HCT116 (cell line): ENCODE data around the gene TMEM132D. TPM values are rescaled to one million over a fixed set of nuclear protein-coding genes. Genes with fewer than 3 reads are reported as not detected.

ENCODE experiments used
- ATAC-seq: fragments of 200-7000 bp; cut with Tn5 transposase; 2 replicates; pipeline ENCODE4 v1.9.1; 2020; ENCODE audit warnings: mild to moderate bottlenecking, moderate library complexity
- BruUV-seq: library from RNA; stranded (reverse); fragments of 400-500 nt; replicated peaks from 2 replicates; lab custom pipeline; 2021; lab: Mats Ljungman, UMichigan
- CTCF ChIA-PET: fragments of 300-600 bp; sonication (Branson Sonifier 250); formaldehyde crosslinking; loops from one replicate; lab custom pipeline; 2021; ENCODE audit warnings: antibody characterized with exemption; lab: Charles Lee
- POLR2A ChIA-PET: fragments of 300-600, 350-600 bp; sonication (Branson Sonifier 250); formaldehyde crosslinking; loops from one replicate; lab custom pipeline; 2021; ENCODE audit warnings: antibody characterized with exemption; lab: Charles Lee
- RAD21 ChIA-PET, 2 experiments: fragments of 300-600 bp; sonication (Branson Sonifier 250); formaldehyde crosslinking; loops; one replicate each; lab custom pipeline; 2023; ENCODE audit warnings: low total read pairs in 2 of 2; ENCODE audit not compliant: uncharacterized antibody in 2 of 2, unreplicated experiment in 2 of 2, low non-redundant PET in 1 of 2; lab: Charles Lee
- DNase-seq: peaks from one replicate; pipeline ENCODE4 v3.0.0-alpha.2; 2010; ENCODE audit warnings: low read depth, low spot score
- H2AFZ ChIP-seq: fragments of 200-600 bp; shearing (Covaris generic), sonication (generic); 2 replicates; pipeline ENCODE4 v1.6.1; 2017; ENCODE audit warnings: low read depth, mixed run types, mixed read lengths, antibody characterized with exemption, low read length; ENCODE audit not compliant: poor library complexity, severe bottlenecking
- H3K27ac ChIP-seq: 2 replicates; pipeline ENCODE4 v1.5.1; 2012; ENCODE audit warnings: low read depth, low read length
- H3K27me3 ChIP-seq: fragments of 200-600 bp; sonication (generic); 2 replicates; pipeline ENCODE4 v1.6.1; 2016; ENCODE audit warnings: mixed run types, low read length, mixed read lengths; ENCODE audit not compliant: insufficient read depth
- H3K36me3 ChIP-seq, 2 experiments: fragments of 200-500 bp in 1 of 2; fragments of 200-600 bp in 1 of 2; sonication (Bioruptor generic) in 1 of 2; sonication (generic) in 1 of 2; 2 replicates each; pipeline versions ENCODE4 v1.5.1 to v1.6.1; 2014 to 2016; ENCODE audit warnings: low read length in 2 of 2, inconsistent platforms in 1 of 2, mixed read lengths in 1 of 2, mixed run types in 1 of 2; ENCODE audit not compliant: insufficient read depth in 2 of 2, control insufficient read depth in 1 of 2
- H3K4me1 ChIP-seq, 2 experiments: fragments of 200-600 bp in 1 of 2; sonication (generic) in 1 of 2; 2 replicates each; pipeline versions ENCODE4 v1.5.1 to v1.6.1; 2012 to 2017; ENCODE audit warnings: low read length in 2 of 2, inconsistent platforms in 1 of 2, mild to moderate bottlenecking in 1 of 2, mixed read lengths in 1 of 2, mixed run types in 1 of 2, moderate library complexity in 1 of 2; ENCODE audit not compliant: insufficient read depth in 2 of 2, control insufficient read depth in 1 of 2
- H3K4me2 ChIP-seq: fragments of 200-600 bp; sonication (generic); 2 replicates; pipeline ENCODE4 v1.6.1; 2017; ENCODE audit warnings: mixed run types, low read length, mixed read lengths
- H3K4me3 ChIP-seq, 2 experiments: fragments of 200-600 bp in 1 of 2; sonication (generic) in 1 of 2; replicated peaks in 1 of 2; 2 replicates each; pipeline ENCODE4 v1.5.1; 2011 to 2016; ENCODE audit warnings: low read length in 2 of 2, control low read depth in 1 of 2, low read depth in 1 of 2, mild to moderate bottlenecking in 1 of 2, mixed read lengths in 1 of 2, mixed run types in 1 of 2
- H3K79me2 ChIP-seq: fragments of 200-600 bp; sonication (generic); 2 replicates; pipeline ENCODE4 v1.6.1; 2017; ENCODE audit warnings: mild to moderate bottlenecking, mixed run types, low read length, moderate library complexity, mixed read lengths; ENCODE audit not compliant: insufficient read depth
- H3K9ac ChIP-seq: fragments of 200-600 bp; sonication (generic); 2 replicates; pipeline ENCODE4 v1.6.1; 2016; ENCODE audit warnings: low read length, mixed read lengths
- H3K9me2 ChIP-seq: fragments of 200-600 bp; sonication (generic), shearing (Covaris generic); 2 replicates; pipeline ENCODE4 v1.6.1; 2017; ENCODE audit warnings: mixed run types, mild to moderate bottlenecking, moderate library complexity; ENCODE audit not compliant: insufficient read depth
- H3K9me3 ChIP-seq, 2 experiments: fragments of 200-500 bp in 1 of 2; fragments of 200-600 bp in 1 of 2; sonication (Bioruptor generic) in 1 of 2; sonication (generic) in 1 of 2; 2 replicates each; pipeline ENCODE4 v1.6.1; 2014 to 2017; ENCODE audit warnings: low read length in 2 of 2, mixed read lengths in 2 of 2, inconsistent platforms in 1 of 2, low read depth in 1 of 2, mild to moderate bottlenecking in 1 of 2, mixed run types in 1 of 2, moderate library complexity in 1 of 2; ENCODE audit not compliant: control insufficient read depth in 1 of 2, insufficient read depth in 1 of 2
- H4K20me1 ChIP-seq: fragments of 200-600 bp; sonication (generic), shearing (Covaris generic); 2 replicates; pipeline ENCODE4 v1.6.1; 2017; ENCODE audit warnings: mixed run types, mild to moderate bottlenecking, moderate library complexity; ENCODE audit not compliant: insufficient read depth
- ATF3 ChIP-seq: IDR thresholded peaks from 2 replicates; pipeline ENCODE4 v1.6.1; 2012
- CBX3 ChIP-seq: IDR thresholded peaks from 2 replicates; pipeline ENCODE4 v1.6.1; 2012; ENCODE audit warnings: low read depth
- CEBPB ChIP-seq: IDR thresholded peaks from 2 replicates; pipeline ENCODE4 v1.6.1; 2012; ENCODE audit warnings: low read depth
- CTCF ChIP-seq, 3 experiments: fragments of 200-600 bp in 1 of 3; sonication (generic) in 1 of 3; IDR thresholded peaks in 2 of 3; conservative IDR thresholded peaks in 1 of 3; 2 replicates each; pipeline ENCODE4 v1.5.1; 2012 to 2017; ENCODE audit warnings: low read depth in 2 of 3, low read length in 2 of 3, antibody characterized with exemption in 1 of 3, borderline replicate concordance in 1 of 3, control low read depth in 1 of 3, mild to moderate bottlenecking in 1 of 3, mixed read lengths in 1 of 3, mixed run types in 1 of 3, moderate library complexity in 1 of 3; ENCODE audit not compliant: insufficient read depth in 1 of 3
- ELF1 ChIP-seq: IDR thresholded peaks from 2 replicates; pipeline ENCODE4 v1.6.1; 2012; ENCODE audit warnings: low read depth, borderline replicate concordance
- EZH2 ChIP-seq: fragments of 200-600 bp; sonication (generic); IDR thresholded peaks from 2 replicates; pipeline ENCODE4 v1.6.1; 2017; ENCODE audit warnings: antibody characterized with exemption, mixed run types
- MAX ChIP-seq: IDR thresholded peaks from 2 replicates; pipeline ENCODE4 v1.6.1; 2012
- RAD21 ChIP-seq: IDR thresholded peaks from 2 replicates; pipeline ENCODE4 v1.6.1; 2012; ENCODE audit warnings: low read depth, mild to moderate bottlenecking
- REST ChIP-seq: IDR thresholded peaks from 2 replicates; pipeline ENCODE4 v1.6.1; 2012; ENCODE audit warnings: low read depth
- SRF ChIP-seq: IDR thresholded peaks from 2 replicates; pipeline ENCODE4 v1.6.1; 2012; ENCODE audit warnings: low read depth
- TCF7L2 ChIP-seq: IDR thresholded peaks from 2 replicates; pipeline ENCODE4 v1.7.0; 2011; ENCODE audit warnings: borderline replicate concordance, inconsistent platforms; ENCODE audit not compliant: insufficient read depth, insufficient read length; ENCODE audit errors: extremely low read depth
- YY1 ChIP-seq: IDR thresholded peaks from 2 replicates; pipeline ENCODE4 v1.6.1; 2011; ENCODE audit warnings: low read length, low read depth, moderate library complexity, mild to moderate bottlenecking; ENCODE audit not compliant: insufficient replicate concordance; ENCODE audit errors: extremely low read depth
- ZFX ChIP-seq: fragments of 450-650 bp; IDR thresholded peaks from 2 replicates; pipeline ENCODE4 v1.6.1; 2017
- ZNF274 ChIP-seq: fragments of 200-500 bp; sonication (Bioruptor generic); IDR thresholded peaks from 2 replicates; pipeline ENCODE4 v1.6.1; 2014; ENCODE audit warnings: mild to moderate bottlenecking, low read depth, low read length, inconsistent platforms
- intact Hi-C: fragments of 100-400 bp; cut with micrococcal nuclease; formaldehyde crosslinking; loops from 2 replicates; pipeline ENCODE4 v1.10.0; 2022
- total RNA-seq: library from RNA; stranded (reverse); gene quantifications from one replicate; pipeline ENCODE4 v1.2.1, GENCODE V29; 2021; ENCODE audit not compliant: unreplicated experiment

The TMEM132D gene
- total RNA-seq, 1 experiment from 2014 or later, result not detected

- no peaks in the 10 kb centered on the region for H3K9me2 ChIP-seq
- POLR2A ChIA-PET, result no interaction called here
- no TSS peak for BruUV-seq
- H3K4me1 ChIP-seq, result no peaks in the 10 kb centered on the region
- H2AFZ ChIP-seq, result no peak overlapping the region
- TF ChIP-seq ZNF274, result no peak
- TF ChIP-seq SRF, result no peak
- TF ChIP-seq MAX, result no peak
- TF ChIP-seq CEBPB, result no peak
- no peak for TF ChIP-seq CTCF (IDR thresholded peaks at IDR 0.05 in 2 of 3, conservative IDR thresholded peaks at IDR 0.05 in 1 of 3; ENCODE audit: borderline replicate concordance in 1 of 3, insufficient read depth in 1 of 3, low read depth in 2 of 3, low read length in 2 of 3)
- no peak for TF ChIP-seq CBX3
- TF ChIP-seq ATF3, result no peak
- TF ChIP-seq ZFX, result no peak
- no peak for TF ChIP-seq ELF1
- no peak for TF ChIP-seq EZH2
- TF ChIP-seq TCF7L2, result no peak
- TF ChIP-seq RAD21, result no peak
- TF ChIP-seq YY1, result no peak
- no peak for TF ChIP-seq REST
- TF ChIP-seq, all 23 proteins: peak for 0
- ChIA-PET RAD21 (no interaction called here), CTCF (no interaction called here)
- no peaks in the 10 kb centered on the region for H3K36me3 ChIP-seq
- H3K9me3 ChIP-seq, result peaks cover 7 to 11% of the 10 kb centered on the region in 2 experiments; a peak in 2 of 4 replicates
- H3K4me3 ChIP-seq, result no peak overlapping the region
- H3K27ac ChIP-seq, result no peak overlapping the region
- DNase-seq (no peak), ATAC-seq (no peak)
- H3K4me2 ChIP-seq, result no peak overlapping the region
- intact Hi-C loops, result no loop called here
- H3K27me3 ChIP-seq, result no peaks in the 10 kb centered on the region
- no peak overlapping the region for H3K9ac ChIP-seq
- no peaks in the 10 kb centered on the region for H4K20me1 ChIP-seq
- no peaks in the 10 kb centered on the region for H3K79me2 ChIP-seq
Measured at GRCh38 chr12:129520739-129521138, 383.1 kb downstream of the TMEM132D start.
